ENCODE results near the gene GLYR1.

GRCh38 chr16:4783951-4784336 lies 63.1 kb downstream of the GLYR1 start:
- TF ChIP-seq, protein P1, sequence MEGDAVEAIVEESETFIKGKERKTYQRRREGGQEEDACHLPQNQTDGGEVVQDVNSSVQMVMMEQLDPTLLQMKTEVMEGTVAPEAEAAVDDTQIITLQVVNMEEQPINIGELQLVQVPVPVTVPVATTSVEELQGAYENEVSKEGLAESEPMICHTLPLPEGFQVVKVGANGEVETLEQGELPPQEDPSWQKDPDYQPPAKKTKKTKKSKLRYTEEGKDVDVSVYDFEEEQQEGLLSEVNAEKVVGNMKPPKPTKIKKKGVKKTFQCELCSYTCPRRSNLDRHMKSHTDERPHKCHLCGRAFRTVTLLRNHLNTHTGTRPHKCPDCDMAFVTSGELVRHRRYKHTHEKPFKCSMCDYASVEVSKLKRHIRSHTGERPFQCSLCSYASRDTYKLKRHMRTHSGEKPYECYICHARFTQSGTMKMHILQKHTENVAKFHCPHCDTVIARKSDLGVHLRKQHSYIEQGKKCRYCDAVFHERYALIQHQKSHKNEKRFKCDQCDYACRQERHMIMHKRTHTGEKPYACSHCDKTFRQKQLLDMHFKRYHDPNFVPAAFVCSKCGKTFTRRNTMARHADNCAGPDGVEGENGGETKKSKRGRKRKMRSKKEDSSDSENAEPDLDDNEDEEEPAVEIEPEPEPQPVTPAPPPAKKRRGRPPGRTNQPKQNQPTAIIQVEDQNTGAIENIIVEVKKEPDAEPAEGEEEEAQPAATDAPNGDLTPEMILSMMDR (optimal IDR thresholded peaks at IDR 0.05 in 1 of 3, IDR thresholded peaks at IDR 0.05 in 1 of 3, conservative IDR thresholded peaks at IDR 0.05 in 1 of 3; ENCODE audit: extremely low read depth in 1 of 3, insufficient read depth in 2 of 3, low read length in 3 of 3) = no peak
- no peak for TF ChIP-seq EZH2 (IDR thresholded peaks at IDR 0.05; ENCODE audit: low read length)
